ENCODE results near the gene TIPARP. TPM values are rescaled to one million over a fixed set of nuclear protein-coding genes. Genes with fewer than 3 reads are reported as not detected.

TIPARP gene
- total and polyA plus RNA-seq, 12 donors: 13.8 to 74.6 (median 23.1) TPM

GRCh38 chr3:156681002-156681401 lies 6.6 kb downstream of the TIPARP start:
- peak overlapping the region; percentile 12 to 79 (median 62) for H3K27ac ChIP-seq
- peaks cover 0 to 43% (median 17%) of the 10 kb centered on the region in 9 donors for H3K36me3 ChIP-seq
- H3K4me1 ChIP-seq: peaks cover 10 to 100% (median 89%) of the 10 kb centered on the region in 9 donors
- TF ChIP-seq CTCF (IDR thresholded peaks at IDR 0.05): no peak
- intact Hi-C loops (cut with DNase I): loop anchor here in 1 of 10 donors (5.0 kb wide), 1 partner anchor 451 kb away; no protein-coding TSS in a partner anchor
- no peaks in the 10 kb centered on the region for H3K9me3 ChIP-seq
- H3K4me3 ChIP-seq: peak overlapping the region in 2 of 10 donors; percentile 8 to 17
- H3K27me3 ChIP-seq: no peaks in the 10 kb centered on the region
- peak in 1 of 2 donors; percentile 82 for DNase-seq
- 9 to 19% methylated on average over 4 of the region's 4 CpGs for WGBS, 2 donors
- peak; percentile 74 to 96 (median 86) for ATAC-seq

- Histone ChIP-seq H3K9me3 (no peaks in the 10 kb centered on the region), H3K27me3 (no peaks in the 10 kb centered on the region), H3K4me3 (no peak overlapping the region), H3K4me1 (peaks cover 10 to 100% (median 87%) of the 10 kb centered on the region in 9 donors), H3K27ac (peak overlapping the region in 5 of 10 donors; percentile 6 to 71 (median 62)), H3K36me3 (peaks cover 0 to 43% (median 17%) of the 10 kb centered on the region in 9 donors)
- WGBS, 2 donors: 23 to 52% methylated on average over 1 of the region's 1 CpG
- DNase-seq (no peak), ATAC-seq (peak in 2 of 8 donors; percentile 27 to 43)
- no peak for TF ChIP-seq CTCF (IDR thresholded peaks at IDR 0.05)
- intact Hi-C loops (cut with DNase I): loop anchor here in 1 of 10 donors (5.0 kb wide), 1 partner anchor 450 kb away; no protein-coding TSS in a partner anchor
Observed at GRCh38 chr3:156682501-156682900, 8.1 kb downstream of the TIPARP start.

- peaks cover 10 to 100% (median 87%) of the 10 kb centered on the region in 9 donors for H3K4me1 ChIP-seq
- ATAC-seq: no peak
- no peaks in the 10 kb centered on the region for H3K27me3 ChIP-seq
- peak overlapping the region in 2 of 10 donors; percentile 62 for H3K27ac ChIP-seq
- H3K36me3 ChIP-seq: peaks cover 0 to 39% (median 15%) of the 10 kb centered on the region in 9 donors
- intact Hi-C loops (cut with DNase I): loop anchor here in 1 of 10 donors (5.0 kb wide), 1 partner anchor 449 kb away; no protein-coding TSS in a partner anchor
- no peaks in the 10 kb centered on the region for H3K9me3 ChIP-seq
- TF ChIP-seq CTCF (IDR thresholded peaks at IDR 0.05): no peak
- H3K4me3 ChIP-seq: no peak overlapping the region
- no peak for DNase-seq
Observed at GRCh38 chr3:156682963-156683362, 8.6 kb downstream of the TIPARP start.

- 59 to 81% methylated on average over 2 of the region's 2 CpGs for WGBS, 2 donors
- no peak for DNase-seq
- no peak overlapping the region for H3K4me3 ChIP-seq
- intact Hi-C loops (cut with DNase I): no loop called here
- H3K4me1 ChIP-seq: peaks cover 12 to 100% (median 91%) of the 10 kb centered on the region in 9 donors
- ATAC-seq: no peak
- TF ChIP-seq CTCF (IDR thresholded peaks at IDR 0.05): no peak
- H3K27ac ChIP-seq: peak overlapping the region in 1 of 10 donors; percentile 63
- H3K9me3 ChIP-seq: no peaks in the 10 kb centered on the region
- no peaks in the 10 kb centered on the region for H3K27me3 ChIP-seq
- peaks cover 0 to 17% (median 0%) of the 10 kb centered on the region in 9 donors for H3K36me3 ChIP-seq
Observed at GRCh38 chr3:156685198-156685597, 10.8 kb downstream of the TIPARP start.

Measured in heart right ventricle (tissue), 16 donors.